ENCODE results near the gene PTPRM.

Gene PTPRM

GRCh38 chr18:7568426-7568825 is 1.3 kb downstream of the PTPRM start:
- no peak for DNase-seq

DNA sequence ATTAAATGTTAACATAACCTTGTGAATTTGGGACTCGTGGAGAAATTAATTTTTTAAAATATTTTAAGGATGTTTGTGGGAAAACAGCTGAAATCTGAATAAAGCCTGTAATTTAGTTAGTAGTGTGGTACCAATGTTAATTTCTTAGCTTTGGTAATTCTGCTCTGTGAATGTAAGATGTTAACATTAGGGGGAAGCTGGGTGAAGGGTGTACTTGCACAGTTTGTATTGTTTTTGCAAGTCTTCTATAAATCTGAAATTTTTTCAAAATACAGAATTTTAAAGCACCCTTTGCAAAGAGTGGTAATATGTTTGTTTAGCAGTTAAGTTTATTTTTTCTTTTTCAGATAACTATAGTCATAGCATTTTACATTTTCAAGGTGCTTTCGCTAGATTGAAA is 4.5 kb downstream of the PTPRM start:
- no peak for DNase-seq

- DNase-seq = no peak
Measured at GRCh38 chr18:7572822-7573221, 5.7 kb downstream of the PTPRM start.

DNA sequence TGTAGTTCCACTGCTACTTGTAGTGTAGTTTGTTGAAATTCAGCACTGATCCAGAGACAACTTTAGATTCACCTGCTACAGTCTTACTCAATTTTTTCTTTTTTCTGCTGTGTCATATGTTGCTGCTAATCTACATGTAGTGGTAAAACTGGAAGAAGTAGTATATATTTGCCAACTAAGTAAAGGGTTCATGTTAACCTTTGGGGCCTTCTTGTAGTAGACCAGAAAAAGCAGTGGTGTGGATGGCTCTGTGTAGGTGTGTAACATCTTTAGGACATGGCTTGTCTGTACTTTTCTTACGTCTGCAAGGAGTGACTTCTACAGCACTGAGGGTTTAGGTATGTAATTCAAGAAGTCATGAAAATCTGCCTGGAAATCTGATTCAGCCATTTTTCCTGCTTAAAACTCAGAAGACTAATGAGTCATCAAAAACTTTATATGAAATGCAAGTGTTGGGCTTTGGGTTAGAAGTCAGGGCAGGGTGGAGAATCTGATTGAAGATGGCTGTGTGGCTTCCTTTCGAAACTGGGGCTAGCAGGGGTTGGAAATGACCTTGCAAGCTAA is 8.4 kb downstream of the PTPRM start:
- DNase-seq = no peak

DNA sequence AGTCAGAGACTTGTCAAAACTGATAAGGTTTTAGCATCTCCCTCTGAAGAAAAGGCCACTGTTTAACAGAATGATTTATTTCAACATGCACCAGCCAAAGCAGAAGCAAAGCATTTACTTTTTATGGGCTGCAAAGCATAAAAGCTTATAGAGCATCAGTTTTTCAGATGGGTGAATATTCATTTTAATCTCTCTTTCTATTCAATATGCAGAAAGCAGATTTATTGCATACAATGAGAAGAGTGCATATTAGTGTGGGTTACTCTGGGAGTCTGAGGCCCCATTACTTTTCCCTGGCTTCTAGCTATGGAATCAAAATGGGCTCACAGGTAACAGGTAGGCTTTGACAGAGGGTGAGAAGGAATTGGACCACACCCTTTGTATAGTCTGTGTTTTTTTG is 9.0 kb downstream of the PTPRM start:
- DNase-seq = no peak

- no peak for DNase-seq
Measured at GRCh38 chr18:7576685-7577084, 9.6 kb downstream of the PTPRM start.

- DNase-seq = no peak
Measured at GRCh38 chr18:7577706-7578105, 10.6 kb downstream of the PTPRM start.

GRCh38 chr18:7579176-7579917 is 12.2 kb downstream of the PTPRM start:
- DNase-seq = no peak

DNA sequence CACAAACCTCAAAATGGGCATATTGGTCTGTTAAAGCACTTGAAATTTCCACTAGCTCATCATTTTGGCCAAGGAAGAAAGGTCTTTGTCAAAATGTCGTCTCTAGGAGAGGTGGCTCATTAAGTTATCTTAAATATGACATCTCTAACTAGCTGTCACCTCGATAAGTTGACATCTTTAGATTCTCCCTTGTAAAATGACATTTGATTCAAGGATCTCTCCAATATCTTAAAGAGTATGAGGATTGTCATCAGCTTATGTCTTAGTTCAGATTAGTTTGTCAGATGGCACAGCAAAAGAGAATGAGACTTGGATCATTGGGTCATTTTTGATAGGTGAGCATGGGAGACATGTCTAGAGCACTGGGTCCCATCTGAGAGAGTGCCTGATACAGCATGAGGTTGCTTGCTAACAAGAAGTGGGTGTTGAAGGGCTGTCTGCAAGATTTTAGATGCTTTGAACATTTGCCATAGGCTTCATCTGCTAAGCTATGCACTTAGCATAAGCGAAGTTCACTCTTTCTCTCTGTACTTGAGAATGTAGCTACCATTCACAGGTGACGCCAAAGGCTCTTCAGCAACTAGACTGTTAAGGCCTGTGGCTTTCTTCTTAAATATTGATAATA is 12.9 kb downstream of the PTPRM start:
- DNase-seq = no peak

DNA sequence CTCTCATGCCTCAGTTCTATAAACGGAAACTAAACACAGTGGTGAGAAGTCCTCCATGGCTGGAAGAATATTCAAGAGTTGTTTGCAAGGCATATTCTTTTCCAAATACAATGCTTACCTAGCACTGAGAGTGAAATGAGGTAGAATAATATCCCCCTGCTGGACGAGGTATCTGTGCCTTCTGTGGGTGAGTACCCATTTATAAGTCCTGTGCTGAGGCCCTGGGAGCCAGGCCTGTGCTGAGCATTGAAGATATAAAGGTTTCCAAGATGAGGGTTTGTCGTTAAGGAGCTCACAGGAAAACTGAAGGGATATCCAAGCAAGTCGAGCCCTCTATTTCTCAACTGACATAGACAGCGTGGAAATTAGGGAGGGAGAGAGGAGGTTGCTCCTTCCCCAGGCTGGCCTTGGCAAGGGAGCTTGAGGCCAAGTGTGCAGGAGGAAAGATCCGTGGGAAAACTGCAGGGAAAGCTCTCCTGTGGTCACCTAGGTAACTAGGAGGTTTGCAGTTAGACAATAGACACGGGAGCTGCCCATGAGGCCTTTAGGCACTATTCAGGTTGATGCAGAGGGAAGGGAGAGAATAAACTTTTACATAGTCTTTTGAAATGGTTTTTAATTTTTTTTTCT is 17.6 kb downstream of the PTPRM start:
- no peak for DNase-seq

GRCh38 chr18:7585276-7585670 is 18.2 kb downstream of the PTPRM start:
- DNase-seq = no peak

DNA sequence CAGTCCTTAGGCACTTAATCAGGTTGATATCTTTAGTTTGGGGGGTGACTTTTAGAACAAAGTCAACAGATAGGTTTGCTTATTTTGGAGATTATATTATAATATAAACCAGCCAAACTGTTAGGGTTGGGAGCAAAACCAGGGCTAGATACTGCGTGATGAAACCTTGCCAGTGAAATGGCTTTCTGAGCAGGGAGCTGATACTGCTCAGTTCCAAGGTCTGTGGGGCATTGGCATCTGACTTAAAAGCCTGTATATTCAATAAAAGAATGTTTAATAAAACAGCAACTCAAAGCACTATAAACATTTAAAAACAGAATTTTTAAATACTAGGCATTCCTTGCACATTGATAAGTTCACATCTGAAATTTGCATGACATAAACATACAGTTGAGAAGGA is 19.3 kb downstream of the PTPRM start:
- no peak for DNase-seq

DNA sequence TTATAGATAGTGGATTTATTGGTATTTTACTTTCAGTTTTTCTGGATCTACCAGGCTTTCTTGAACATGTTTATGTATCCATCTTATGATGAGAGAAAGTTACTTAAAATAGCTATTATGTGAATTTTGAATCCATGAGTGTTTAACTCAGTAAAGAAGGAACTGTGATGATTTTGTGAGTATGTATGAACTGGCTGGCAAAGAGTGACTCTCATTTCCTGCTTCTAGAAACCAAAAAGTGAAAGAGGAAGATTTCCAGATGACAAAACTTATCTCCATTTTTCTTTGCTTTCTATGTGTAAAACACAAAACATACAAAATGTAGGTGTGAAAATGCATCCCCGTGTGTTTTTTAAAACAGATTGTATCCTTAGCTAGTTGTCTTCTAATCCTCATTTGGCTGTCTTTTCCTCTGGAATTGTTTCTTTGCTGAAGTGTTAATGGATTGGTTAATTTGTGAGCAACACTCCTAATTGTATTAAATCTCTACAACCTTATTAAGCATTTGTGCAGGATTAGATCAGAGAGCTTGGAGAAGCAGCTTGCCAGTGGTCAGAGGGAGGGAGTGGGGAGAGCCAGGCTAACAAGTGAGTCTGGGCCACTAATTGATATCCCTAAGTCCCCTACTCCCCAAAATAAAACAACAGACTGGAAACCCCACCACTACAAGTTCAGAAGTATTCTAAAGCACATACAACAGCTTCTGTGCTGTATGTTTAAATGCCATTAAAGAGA is 23.9 kb downstream of the PTPRM start:
- no peak for DNase-seq

GRCh38 chr18:7592305-7593071 is 25.4 kb downstream of the PTPRM start:
- DNase-seq = no peak

GRCh38 chr18:7593218-7593819 is 26.2 kb downstream of the PTPRM start:
- DNase-seq = no peak

GRCh38 chr18:7596147-7596546 is 29.0 kb downstream of the PTPRM start:
- DNase-seq = no peak

DNA sequence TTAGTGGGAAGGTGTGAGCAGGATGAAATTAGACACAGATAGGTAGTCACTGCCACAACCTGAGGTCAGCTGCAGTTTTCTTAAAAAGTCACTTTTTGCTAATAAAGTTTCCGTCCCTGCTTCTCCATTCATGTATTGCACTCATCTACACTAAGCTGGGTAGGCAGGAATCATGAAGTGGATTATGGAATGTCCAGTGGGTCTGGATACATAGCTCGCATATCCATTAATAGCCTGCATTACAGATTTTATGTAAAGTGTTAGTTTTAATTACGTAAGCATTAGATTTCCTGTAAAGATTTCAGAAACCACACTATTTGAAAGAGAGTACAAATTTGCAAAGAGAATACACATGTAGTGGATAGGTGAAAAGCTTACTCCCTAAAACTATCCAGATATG is 30.4 kb downstream of the PTPRM start:
- no peak for DNase-seq

DNA sequence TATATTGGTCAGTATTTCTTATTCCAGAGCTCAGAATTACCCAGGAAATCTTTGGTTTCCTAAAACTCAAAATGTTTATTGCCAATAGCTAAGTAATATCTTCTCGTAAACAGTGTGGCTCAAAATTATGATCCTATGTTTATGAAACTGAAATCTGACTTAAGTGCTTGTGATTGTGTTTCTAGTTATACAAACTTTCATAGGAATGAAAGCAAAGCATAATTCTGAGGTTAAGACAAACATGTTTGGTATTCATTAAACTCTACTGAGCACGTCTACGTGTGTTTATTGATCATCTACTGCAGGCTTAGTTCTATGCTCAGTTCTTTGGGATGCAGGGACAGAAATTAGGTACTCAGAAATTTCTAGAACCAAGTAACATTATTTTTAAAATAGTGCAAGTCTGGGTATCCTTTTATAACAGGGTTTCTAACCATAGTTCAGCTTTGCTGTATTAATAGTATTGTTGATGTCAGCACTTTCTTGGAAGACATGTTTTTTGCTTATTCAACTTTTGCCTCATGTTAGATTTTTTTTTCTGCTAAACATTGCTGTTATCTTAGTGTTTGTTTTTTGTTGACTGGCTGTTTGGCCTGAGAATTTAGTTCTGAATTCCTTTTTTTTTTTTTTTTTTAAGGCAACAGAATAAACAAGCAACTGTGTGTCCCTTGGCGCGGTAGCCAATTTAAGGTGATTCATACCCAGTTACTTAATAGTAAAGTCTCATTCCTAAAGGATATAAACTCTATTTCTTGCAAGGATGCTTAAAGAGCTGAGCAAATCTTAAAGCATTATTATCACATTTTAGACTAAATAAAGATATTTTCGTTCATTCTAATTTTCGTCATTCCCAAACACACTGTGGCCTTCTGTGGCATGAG is 31.3 kb downstream of the PTPRM start:
- DNase-seq = no peak

- no peak for DNase-seq
Measured at GRCh38 chr18:7600036-7600435, 32.9 kb downstream of the PTPRM start.

- no peak for DNase-seq
Measured at GRCh38 chr18:7600528-7601245, 33.6 kb downstream of the PTPRM start.
